H9 (cell line): Measurements from ENCODE around the gene FAM124A. TPM values are rescaled to one million over a fixed set of nuclear protein-coding genes. Genes with fewer than 3 reads are reported as not detected.

ENCODE experiments used
- DNase-seq: peaks from one replicate; pipeline ENCODE4 v3.0.0-alpha.2; 2017
- H2AFZ ChIP-seq: one replicate; pipeline ENCODE4 v1.6.1; 2013; ENCODE audit warnings: mild to moderate bottlenecking, low read length, control low read depth, moderate library complexity
- H2AK5ac ChIP-seq: 2 replicates; pipeline ENCODE4 v1.6.1; 2013; ENCODE audit warnings: low read length, control low read depth, mixed read lengths; ENCODE audit not compliant: insufficient read length
- H2BK120ac ChIP-seq: one replicate; pipeline ENCODE4 v1.6.1; 2013; ENCODE audit warnings: low read depth, mild to moderate bottlenecking, low read length, control low read depth, inconsistent platforms; ENCODE audit not compliant: poor library complexity, severe bottlenecking
- H2BK12ac ChIP-seq: 2 replicates; pipeline ENCODE4 v1.6.1; 2013; ENCODE audit warnings: low read length, control low read depth, mixed read lengths, low read depth; ENCODE audit not compliant: insufficient read length
- H2BK15ac ChIP-seq: 2 replicates; pipeline ENCODE4 v1.6.1; 2013; ENCODE audit warnings: low read depth, low read length, control low read depth
- H2BK20ac ChIP-seq: one replicate; pipeline ENCODE4 v1.6.1; 2013; ENCODE audit warnings: low read depth, mild to moderate bottlenecking, low read length, control low read depth, inconsistent platforms; ENCODE audit not compliant: poor library complexity, severe bottlenecking
- H2BK5ac ChIP-seq: 2 replicates; pipeline ENCODE4 v1.6.1; 2013; ENCODE audit warnings: low read length, control low read depth, mixed read lengths; ENCODE audit not compliant: insufficient read length
- H3K14ac ChIP-seq: 2 replicates; pipeline ENCODE4 v1.6.1; 2013; ENCODE audit warnings: low read length, control low read depth; ENCODE audit not compliant: insufficient read depth
- H3K18ac ChIP-seq: 2 replicates; pipeline ENCODE4 v1.6.1; 2013; ENCODE audit warnings: low read depth, mild to moderate bottlenecking, mixed read lengths, low read length, control low read depth; ENCODE audit not compliant: insufficient read length
- H3K23ac ChIP-seq: 2 replicates; pipeline ENCODE4 v1.6.1; 2013; ENCODE audit warnings: low read length, control low read depth, mixed read lengths, low read depth; ENCODE audit not compliant: insufficient read length
- H3K23me2 ChIP-seq: 2 replicates; pipeline ENCODE4 v1.6.1; 2013; ENCODE audit warnings: low read depth, mild to moderate bottlenecking, mixed read lengths, low read length, control low read depth; ENCODE audit not compliant: insufficient read length, poor library complexity, severe bottlenecking
- H3K27ac ChIP-seq: 2 replicates; pipeline ENCODE4 v1.5.1; 2013; ENCODE audit warnings: low read length, control low read depth, mixed read lengths, low read depth; ENCODE audit not compliant: insufficient read length
- H3K27me3 ChIP-seq: 2 replicates; pipeline ENCODE4 v1.6.1; 2013; ENCODE audit warnings: low read length, control low read depth, inconsistent platforms; ENCODE audit not compliant: insufficient read depth
- H3K4ac ChIP-seq: 2 replicates; pipeline ENCODE4 v1.6.1; 2013; ENCODE audit warnings: low read depth, mild to moderate bottlenecking, control low read depth, inconsistent platforms, low read length, moderate library complexity
- H3K4me1 ChIP-seq: 2 replicates; pipeline ENCODE4 v1.6.1; 2013; ENCODE audit warnings: low read length, control low read depth, inconsistent platforms; ENCODE audit not compliant: insufficient read depth
- H3K4me2 ChIP-seq: 2 replicates; pipeline ENCODE4 v1.6.1; 2013; ENCODE audit warnings: low read length, control low read depth, mixed read lengths; ENCODE audit not compliant: insufficient read length, insufficient read depth
- H3K56ac ChIP-seq: 2 replicates; pipeline ENCODE4 v1.6.1; 2013; ENCODE audit warnings: low read depth, mild to moderate bottlenecking, mixed read lengths, low read length, control low read depth; ENCODE audit not compliant: insufficient read length
- H3K79me1 ChIP-seq: 2 replicates; pipeline ENCODE4 v1.6.1; 2013; ENCODE audit warnings: low read depth, mild to moderate bottlenecking, moderate library complexity, low read length, control low read depth, inconsistent platforms; ENCODE audit not compliant: insufficient read depth, poor library complexity, severe bottlenecking
- H3K79me2 ChIP-seq: 2 replicates; pipeline ENCODE4 v1.6.1; 2013; ENCODE audit warnings: low read length, control low read depth, inconsistent platforms; ENCODE audit not compliant: insufficient read depth
- H3K9ac ChIP-seq: 2 replicates; pipeline ENCODE4 v1.6.1; 2013; ENCODE audit warnings: low read length, control low read depth, mixed read lengths; ENCODE audit not compliant: insufficient read length; ENCODE audit errors: extremely low read depth
- H3K9me3 ChIP-seq: one replicate; pipeline ENCODE4 v1.6.1; 2013; ENCODE audit warnings: low read depth, low read length, inconsistent platforms; ENCODE audit not compliant: control insufficient read depth
- H3T11ph ChIP-seq: one replicate; pipeline ENCODE4 v1.6.1; 2013; ENCODE audit warnings: mild to moderate bottlenecking, low read length, control low read depth, inconsistent platforms
- H4K20me1 ChIP-seq: one replicate; pipeline ENCODE4 v1.6.1; 2013; ENCODE audit not compliant: control insufficient read depth, insufficient read length, insufficient read depth
- H4K5ac ChIP-seq: 2 replicates; pipeline ENCODE4 v1.6.1; 2013; ENCODE audit warnings: low read depth, mild to moderate bottlenecking, mixed read lengths, low read length, control low read depth; ENCODE audit not compliant: insufficient read length
- H4K8ac ChIP-seq: replicated peaks from 2 replicates; pipeline ENCODE4 v1.6.1; 2013; ENCODE audit warnings: low read length, control low read depth, mixed read lengths, low read depth; ENCODE audit not compliant: insufficient read length
- H4K91ac ChIP-seq: 2 replicates; pipeline ENCODE4 v1.6.1; 2013; ENCODE audit warnings: low read depth, mild to moderate bottlenecking, moderate library complexity, mixed read lengths, low read length, control low read depth; ENCODE audit not compliant: insufficient read length
- H3K27ac Mint-ChIP-seq, 3 experiments: 2 replicates in 2 of 3; 3 replicates in 1 of 3; pipeline ENCODE4 v1.8.0; 2020 to 2021; ENCODE audit warnings: mixed read lengths in 3 of 3, mild to moderate bottlenecking in 1 of 3, moderate library complexity in 1 of 3
- H3K27me3 Mint-ChIP-seq: 2 replicates; pipeline ENCODE4 v1.8.0; 2021; ENCODE audit warnings: low read depth, mild to moderate bottlenecking, moderate library complexity, mixed read lengths
- H3K36me3 Mint-ChIP-seq, 3 experiments: 2 replicates in 2 of 3; 3 replicates in 1 of 3; pipeline ENCODE4 v1.8.0; 2020 to 2021; ENCODE audit warnings: low read depth in 3 of 3, mixed read lengths in 3 of 3; ENCODE audit not compliant: insufficient read depth in 1 of 3
- H3K4me1 Mint-ChIP-seq, 2 experiments: 2 replicates each; pipeline ENCODE4 v1.8.0; 2020; ENCODE audit warnings: mixed read lengths in 2 of 2
- H3K4me3 Mint-ChIP-seq, 2 experiments: 2 replicates in 1 of 2; 3 replicates in 1 of 2; pipeline ENCODE4 v1.8.0; 2020 to 2021; ENCODE audit warnings: mild to moderate bottlenecking in 2 of 2, mixed read lengths in 2 of 2, moderate library complexity in 1 of 2
- H3K9me3 Mint-ChIP-seq, 2 experiments: 2 replicates in 1 of 2; 3 replicates in 1 of 2; pipeline ENCODE4 v1.8.0; 2020; ENCODE audit warnings: mild to moderate bottlenecking in 2 of 2, mixed read lengths in 2 of 2, moderate library complexity in 1 of 2
- CTCF ChIP-seq: fragments of 200-600 bp; sonication (generic); conservative IDR thresholded peaks from 3 replicates; pipeline ENCODE4 v1.8.0; 2021; ENCODE audit warnings: antibody characterized with exemption, mild to moderate bottlenecking
- WGBS: extraction: QIAGEN DNeasy Blood & Tissue Kit; methylation state at CpG from one replicate; pipeline ENCODE4 v1.1.7; 2013; ENCODE audit warnings: missing lambda C conversion rate, low lambda C conversion rate, mixed read lengths; ENCODE audit not compliant: insufficient read length; ENCODE audit errors: extremely low coverage; 5-methylcytosine and 5-hydroxymethylcytosine counted together
- total RNA-seq: library from RNA; stranded (reverse); gene quantifications from 2 replicates; pipeline ENCODE4 v1.2.1, GENCODE V29; 2021

The FAM124A gene
- total RNA-seq, 1 experiment from 2014 or later = 41.9 TPM

- no peaks in the 10 kb centered on the region for H3K27me3 ChIP-seq
- H4K8ac ChIP-seq = no peak overlapping the region
- Mint-ChIP-seq H3K4me3 (no peak overlapping the region), H3K27ac (no peak overlapping the region), H3K4me1 (peaks cover 41 to 49% of the 10 kb centered on the region in 2 experiments), H3K36me3 (no peaks in the 10 kb centered on the region), H3K27me3 (no peaks in the 10 kb centered on the region), H3K9me3 (no peaks in the 10 kb centered on the region)
- no peak overlapping the region for H3K27ac ChIP-seq
- no peak for TF ChIP-seq CTCF
- no peak overlapping the region for H3K9ac ChIP-seq
- no peak overlapping the region for H3K14ac ChIP-seq
- no peak overlapping the region for H2BK20ac ChIP-seq
- no peak overlapping the region for H3K4ac ChIP-seq
- H4K5ac ChIP-seq = no peak overlapping the region
- no peak overlapping the region for H2BK5ac ChIP-seq
- H3K79me2 ChIP-seq = no peaks in the 10 kb centered on the region
- H2BK15ac ChIP-seq = no peak overlapping the region
- H3T11ph ChIP-seq = no peak overlapping the region
- no peak overlapping the region for H3K18ac ChIP-seq
- no peak overlapping the region for H2BK120ac ChIP-seq
- no peak for DNase-seq
- no peak overlapping the region for H3K4me2 ChIP-seq
- no peaks in the 10 kb centered on the region for H3K23me2 ChIP-seq
- no peak overlapping the region for H2BK12ac ChIP-seq
- no peak overlapping the region for H4K91ac ChIP-seq
- no peaks in the 10 kb centered on the region for H3K9me3 ChIP-seq
- no peak overlapping the region for H2AFZ ChIP-seq
- no CpG with 5 or more reads among the region's 2 CpGs for WGBS
- no peaks in the 10 kb centered on the region for H3K79me1 ChIP-seq
- H3K56ac ChIP-seq = no peak overlapping the region
- peaks cover 5% of the 10 kb centered on the region; the same call in 1 of the 2 replicates for H3K4me1 ChIP-seq
- no peaks in the 10 kb centered on the region for H4K20me1 ChIP-seq
- H2AK5ac ChIP-seq = no peak overlapping the region
- no peak overlapping the region for H3K23ac ChIP-seq
Observed at GRCh38 chr13:51326777-51327176, 104.6 kb downstream of the FAM124A start.
